HL-60 (cell line): ENCODE results near the gene MAGOHB.
"Not testable (repeated sequence)": the region's sequence is repeated elsewhere in the genome, so short reads cannot be mapped to it uniquely, and the experiment has no call there.

Experiments
- DNase-seq, 2 experiments: peaks; one replicate each; pipeline ENCODE4 v3.0.0-alpha.2; 2010 to 2020; ENCODE audit warnings: low read depth in 1 of 2, low spot score in 1 of 2
- H3K27ac ChIP-seq: fragments of 250-450 bp; sonication (Bioruptor Pico); replicated peaks from 2 replicates; pipeline ENCODE4 v1.5.1; 2020; ENCODE audit warnings: mild to moderate bottlenecking, moderate library complexity
- H3K27me3 ChIP-seq: fragments of 250-450 bp; sonication (Bioruptor Pico); 2 replicates; pipeline ENCODE4 v1.5.1; 2021; ENCODE audit warnings: mild to moderate bottlenecking, moderate library complexity; ENCODE audit not compliant: insufficient read depth, poor library complexity, severe bottlenecking
- H3K4me3 ChIP-seq: replicated peaks from 2 replicates; pipeline ENCODE4 v1.5.1; 2011; ENCODE audit warnings: mild to moderate bottlenecking, control low read depth, low read length; ENCODE audit not compliant: insufficient read depth
- GABPA ChIP-seq: IDR thresholded peaks from 2 replicates; pipeline ENCODE4 v1.6.1; 2012; ENCODE audit warnings: low read depth
- POLR2AphosphoS5 ChIP-seq: IDR thresholded peaks from 2 replicates; pipeline ENCODE4 v1.6.1; 2012; ENCODE audit warnings: low read depth
- SPI1 ChIP-seq: IDR thresholded peaks from 2 replicates; pipeline ENCODE4 v1.6.1; 2012; ENCODE audit warnings: low read depth, mild to moderate bottlenecking, borderline replicate concordance
- TF ChIP-seq, protein P1 (sequence below): IDR thresholded peaks from 2 replicates; pipeline ENCODE4 v1.6.1; 2012; ENCODE audit warnings: low read depth; ENCODE audit not compliant: insufficient replicate concordance
- TF ChIP-seq, protein P2 (sequence below): IDR thresholded peaks from one replicate; pipeline ENCODE4 v1.5.1; 2011; ENCODE audit warnings: low read length, control low read depth, inconsistent platforms; ENCODE audit not compliant: insufficient read depth

Gene MAGOHB

DNA sequence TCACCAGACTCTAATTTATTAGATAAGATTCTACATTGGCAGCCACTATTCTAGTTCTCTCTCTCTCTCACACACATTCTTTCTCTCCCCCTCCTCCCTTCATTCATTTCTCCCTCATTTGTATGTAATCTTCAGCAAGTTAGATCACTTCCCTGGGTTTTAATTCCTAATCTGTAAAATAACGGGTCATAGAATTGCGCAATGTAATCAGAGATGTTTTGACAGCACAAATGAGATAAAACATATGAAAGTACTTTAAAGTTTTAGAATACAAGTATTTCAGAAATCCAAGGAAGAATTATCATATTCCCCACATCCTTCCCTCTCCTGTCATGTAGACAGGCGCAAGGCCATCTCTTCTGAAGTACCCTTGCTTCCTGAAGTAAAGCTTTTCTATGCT, 38.8 kb upstream of the MAGOHB start:
- no peak for TF ChIP-seq GABPA
- TF ChIP-seq, protein P1, sequence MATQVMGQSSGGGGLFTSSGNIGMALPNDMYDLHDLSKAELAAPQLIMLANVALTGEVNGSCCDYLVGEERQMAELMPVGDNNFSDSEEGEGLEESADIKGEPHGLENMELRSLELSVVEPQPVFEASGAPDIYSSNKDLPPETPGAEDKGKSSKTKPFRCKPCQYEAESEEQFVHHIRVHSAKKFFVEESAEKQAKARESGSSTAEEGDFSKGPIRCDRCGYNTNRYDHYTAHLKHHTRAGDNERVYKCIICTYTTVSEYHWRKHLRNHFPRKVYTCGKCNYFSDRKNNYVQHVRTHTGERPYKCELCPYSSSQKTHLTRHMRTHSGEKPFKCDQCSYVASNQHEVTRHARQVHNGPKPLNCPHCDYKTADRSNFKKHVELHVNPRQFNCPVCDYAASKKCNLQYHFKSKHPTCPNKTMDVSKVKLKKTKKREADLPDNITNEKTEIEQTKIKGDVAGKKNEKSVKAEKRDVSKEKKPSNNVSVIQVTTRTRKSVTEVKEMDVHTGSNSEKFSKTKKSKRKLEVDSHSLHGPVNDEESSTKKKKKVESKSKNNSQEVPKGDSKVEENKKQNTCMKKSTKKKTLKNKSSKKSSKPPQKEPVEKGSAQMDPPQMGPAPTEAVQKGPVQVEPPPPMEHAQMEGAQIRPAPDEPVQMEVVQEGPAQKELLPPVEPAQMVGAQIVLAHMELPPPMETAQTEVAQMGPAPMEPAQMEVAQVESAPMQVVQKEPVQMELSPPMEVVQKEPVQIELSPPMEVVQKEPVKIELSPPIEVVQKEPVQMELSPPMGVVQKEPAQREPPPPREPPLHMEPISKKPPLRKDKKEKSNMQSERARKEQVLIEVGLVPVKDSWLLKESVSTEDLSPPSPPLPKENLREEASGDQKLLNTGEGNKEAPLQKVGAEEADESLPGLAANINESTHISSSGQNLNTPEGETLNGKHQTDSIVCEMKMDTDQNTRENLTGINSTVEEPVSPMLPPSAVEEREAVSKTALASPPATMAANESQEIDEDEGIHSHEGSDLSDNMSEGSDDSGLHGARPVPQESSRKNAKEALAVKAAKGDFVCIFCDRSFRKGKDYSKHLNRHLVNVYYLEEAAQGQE, result no peak
- TF ChIP-seq POLR2AphosphoS5, result no peak
- TF ChIP-seq, protein P2, sequence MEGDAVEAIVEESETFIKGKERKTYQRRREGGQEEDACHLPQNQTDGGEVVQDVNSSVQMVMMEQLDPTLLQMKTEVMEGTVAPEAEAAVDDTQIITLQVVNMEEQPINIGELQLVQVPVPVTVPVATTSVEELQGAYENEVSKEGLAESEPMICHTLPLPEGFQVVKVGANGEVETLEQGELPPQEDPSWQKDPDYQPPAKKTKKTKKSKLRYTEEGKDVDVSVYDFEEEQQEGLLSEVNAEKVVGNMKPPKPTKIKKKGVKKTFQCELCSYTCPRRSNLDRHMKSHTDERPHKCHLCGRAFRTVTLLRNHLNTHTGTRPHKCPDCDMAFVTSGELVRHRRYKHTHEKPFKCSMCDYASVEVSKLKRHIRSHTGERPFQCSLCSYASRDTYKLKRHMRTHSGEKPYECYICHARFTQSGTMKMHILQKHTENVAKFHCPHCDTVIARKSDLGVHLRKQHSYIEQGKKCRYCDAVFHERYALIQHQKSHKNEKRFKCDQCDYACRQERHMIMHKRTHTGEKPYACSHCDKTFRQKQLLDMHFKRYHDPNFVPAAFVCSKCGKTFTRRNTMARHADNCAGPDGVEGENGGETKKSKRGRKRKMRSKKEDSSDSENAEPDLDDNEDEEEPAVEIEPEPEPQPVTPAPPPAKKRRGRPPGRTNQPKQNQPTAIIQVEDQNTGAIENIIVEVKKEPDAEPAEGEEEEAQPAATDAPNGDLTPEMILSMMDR, result no peak
- no peak for TF ChIP-seq SPI1

DNA sequence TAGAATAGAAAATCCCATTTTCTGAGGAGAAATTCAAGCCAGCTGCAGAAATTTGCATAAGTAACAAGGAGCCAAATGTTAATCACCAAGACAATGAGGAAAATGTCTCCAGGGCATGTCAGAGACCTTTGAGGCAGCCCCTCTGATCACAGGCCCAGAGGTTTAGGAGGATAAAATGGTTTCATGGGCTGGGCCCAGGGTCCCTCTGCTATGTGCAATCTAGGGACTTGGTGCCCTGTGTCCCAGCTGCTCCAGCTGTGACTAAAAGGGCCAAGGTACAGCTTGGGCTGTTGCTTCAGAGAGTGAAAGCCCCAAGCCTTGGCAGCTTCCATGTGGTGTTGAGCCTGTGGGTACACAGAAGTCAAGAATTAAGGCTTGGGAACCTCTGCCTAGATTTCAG, 33.2 kb upstream of the MAGOHB start:
- H3K27ac ChIP-seq, H3K27me3 ChIP-seq: not testable (repeated sequence)

More for the DNA sequence above, 38.8 kb upstream of the MAGOHB start:
- Histone ChIP-seq H3K27ac (no peak overlapping the region), H3K4me3 (no peak overlapping the region), H3K27me3 (no peaks in the 10 kb centered on the region)
- DNase-seq, result no peak

DNA sequence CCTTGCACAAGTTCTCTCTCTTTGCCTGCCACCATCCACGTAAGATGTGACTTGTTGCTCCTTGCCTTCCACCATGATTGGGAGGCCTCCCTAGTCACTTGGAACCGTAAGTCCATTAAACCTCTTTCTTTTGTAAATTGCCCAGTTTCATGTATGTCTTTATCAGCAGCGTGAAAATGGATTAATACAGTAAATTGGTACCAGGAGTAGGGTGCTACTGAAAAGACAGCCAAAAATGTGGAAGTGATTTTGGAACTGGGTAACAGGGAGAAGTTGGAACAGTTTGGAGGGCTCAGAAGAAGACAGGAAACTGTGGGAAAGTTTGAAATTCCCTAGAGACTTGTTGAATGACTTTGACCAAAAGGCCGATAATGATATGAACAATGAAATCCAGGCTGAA, 32.5 kb upstream of the MAGOHB start:
- Histone ChIP-seq H3K27ac (no peak overlapping the region), H3K27me3 (no peaks in the 10 kb centered on the region), H3K4me3 (no peak overlapping the region)
- TF ChIP-seq, protein P2, result no peak
- TF ChIP-seq, protein P1, result no peak
- no peak for TF ChIP-seq GABPA
- TF ChIP-seq SPI1, result no peak
- no peak for TF ChIP-seq POLR2AphosphoS5
- no peak for DNase-seq

More for the DNA sequence above, 33.2 kb upstream of the MAGOHB start:
- DNase-seq, H3K4me3 ChIP-seq: not testable (repeated sequence)

DNA sequence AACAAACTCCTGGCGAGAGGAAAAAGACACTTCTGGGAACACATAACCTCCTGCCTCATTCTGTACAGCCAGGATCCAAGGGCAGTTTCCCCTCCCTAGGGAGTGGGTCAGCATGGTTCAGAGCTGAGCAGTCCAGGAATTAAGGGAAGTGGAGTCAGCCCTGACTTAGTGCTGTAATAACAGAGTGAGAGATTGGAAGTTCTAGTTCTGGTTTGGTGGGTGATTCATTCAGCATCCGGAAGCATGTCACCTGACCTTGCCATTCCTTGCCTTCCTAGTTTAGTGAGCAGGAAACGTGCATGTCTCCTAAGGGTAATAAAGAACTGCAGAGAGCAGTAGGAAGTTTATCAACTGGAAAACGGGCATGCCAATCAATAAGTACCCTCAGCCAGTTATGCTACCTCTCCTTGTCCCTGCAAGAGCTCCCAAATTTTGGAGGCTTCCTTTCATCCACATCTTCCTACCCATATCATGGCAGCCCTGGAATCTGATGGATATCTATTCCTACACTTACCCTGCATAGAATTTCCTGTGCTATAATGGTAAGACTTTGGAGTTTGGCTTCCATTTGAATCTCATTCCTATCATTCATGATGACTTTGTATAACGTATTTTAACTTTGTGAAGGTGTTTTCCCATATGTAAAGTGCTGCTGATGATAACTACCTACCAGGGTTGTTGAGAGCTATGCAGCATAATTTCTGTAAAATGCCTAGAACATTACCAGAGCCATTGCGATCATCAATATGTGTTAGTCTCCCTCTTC, 28.5 kb upstream of the MAGOHB start:
- TF ChIP-seq, protein P2, result no peak
- TF ChIP-seq POLR2AphosphoS5 (no peak), SPI1 (no peak), GABPA (no peak)
- TF ChIP-seq, protein P1, result no peak
- Histone ChIP-seq H3K4me3 (no peak overlapping the region), H3K27me3 (no peaks in the 10 kb centered on the region), H3K27ac (no peak overlapping the region)
- DNase-seq, result no peak
